Retina (tissue), 1 donor: ENCODE data around the gene KHDC4.
A peak's percentile ranks its signal among the peaks of the same experiment; 100 is the strongest.
"Not testable (repeated sequence)": the region's sequence is repeated elsewhere in the genome, so short reads cannot be mapped to it uniquely, and the experiment has no call there.

Experiments
- DNase-seq: peaks from one replicate; pipeline ENCODE4 v3.0.0-alpha.2; 2016

The KHDC4 gene

GRCh38 chr1:155897746-155898145 is 36.5 kb downstream of the KHDC4 start:
- no peak for DNase-seq

DNA sequence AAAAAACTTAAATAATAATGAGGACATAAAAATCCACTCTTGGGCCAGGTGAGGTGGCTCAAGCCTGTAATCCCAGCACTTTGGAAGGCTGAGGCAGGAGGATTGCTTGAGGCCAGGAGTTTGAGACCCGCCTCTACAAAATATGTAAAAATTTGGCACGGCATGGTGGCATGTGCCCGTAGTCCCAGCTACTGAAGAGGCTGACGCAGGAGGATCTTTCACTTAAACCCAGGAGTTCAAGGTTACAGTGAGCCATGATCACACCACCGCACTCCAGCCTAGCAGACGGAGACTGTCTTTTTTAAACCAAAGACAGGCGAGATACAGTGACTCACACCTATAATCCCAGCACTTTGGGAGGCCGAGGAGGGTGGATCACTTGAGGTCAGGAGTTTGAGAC is 37.7 kb downstream of the KHDC4 start:
- not testable (repeated sequence) for DNase-seq

- DNase-seq = not testable (repeated sequence)
These were observed 38.6 kb downstream of the KHDC4 start for GRCh38 chr1:155895617-155896016.

- DNase-seq = no peak
These were observed 40.6 kb downstream of the KHDC4 start for GRCh38 chr1:155893389-155894142.

DNA sequence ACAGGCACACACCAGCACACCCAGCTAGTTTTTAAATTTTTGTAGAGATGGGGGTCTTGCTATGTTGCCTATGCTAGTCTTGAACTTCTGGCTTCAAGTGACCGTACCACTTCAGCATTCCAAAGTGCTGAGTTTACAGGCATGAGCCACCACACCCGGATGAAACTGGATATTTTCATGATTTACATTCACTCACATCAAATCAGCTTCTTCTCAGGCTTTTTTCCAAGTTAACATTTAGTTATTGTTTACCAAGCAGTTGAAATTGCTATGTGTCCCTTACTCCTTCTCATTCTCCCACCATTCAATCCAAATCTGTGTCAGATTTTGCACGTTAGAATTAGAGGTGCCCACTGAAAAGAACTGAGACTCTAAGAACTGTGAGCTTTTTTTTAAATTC is 41.4 kb downstream of the KHDC4 start:
- DNase-seq = no peak

GRCh38 chr1:155890251-155890650 is 44.0 kb downstream of the KHDC4 start:
- no peak for DNase-seq

DNA sequence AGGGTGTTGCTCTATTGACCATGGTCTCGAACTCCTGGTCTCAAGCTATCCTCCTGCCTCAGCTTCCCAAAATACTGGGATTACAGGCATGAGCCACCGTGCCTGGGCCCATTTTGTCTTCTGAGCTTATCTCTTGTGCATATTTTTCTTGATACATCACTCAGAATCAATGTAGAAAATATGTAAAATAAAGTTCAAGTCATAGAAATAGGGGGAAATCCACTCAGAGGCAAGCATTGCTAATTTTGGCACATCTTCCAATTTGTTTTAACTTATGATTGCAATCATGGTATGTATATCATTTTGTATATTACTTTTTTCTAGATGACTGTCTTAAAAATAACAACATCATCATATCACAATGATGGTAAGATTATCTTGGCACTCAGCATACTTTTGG is 44.6 kb downstream of the KHDC4 start:
- no peak for DNase-seq

DNA sequence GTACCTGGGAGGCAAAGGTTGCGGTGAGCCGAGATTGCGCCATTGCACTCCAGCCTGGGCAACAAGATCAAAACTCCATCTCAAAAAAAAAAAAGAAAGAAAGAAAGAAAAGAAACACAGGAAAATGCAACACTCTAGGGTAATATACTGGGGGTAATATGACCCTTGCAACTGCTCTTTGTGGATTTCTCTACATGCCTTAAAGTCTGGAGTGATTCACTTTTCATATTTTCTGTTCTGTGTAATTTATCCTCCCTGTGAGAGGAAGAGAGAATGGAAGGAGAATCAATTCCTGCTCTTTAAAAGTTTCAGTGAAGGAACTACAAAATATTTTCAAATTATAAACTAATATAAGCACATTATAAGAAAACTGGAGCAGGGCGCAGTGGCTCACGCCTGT is 45.7 kb downstream of the KHDC4 start:
- no peak for DNase-seq

DNA sequence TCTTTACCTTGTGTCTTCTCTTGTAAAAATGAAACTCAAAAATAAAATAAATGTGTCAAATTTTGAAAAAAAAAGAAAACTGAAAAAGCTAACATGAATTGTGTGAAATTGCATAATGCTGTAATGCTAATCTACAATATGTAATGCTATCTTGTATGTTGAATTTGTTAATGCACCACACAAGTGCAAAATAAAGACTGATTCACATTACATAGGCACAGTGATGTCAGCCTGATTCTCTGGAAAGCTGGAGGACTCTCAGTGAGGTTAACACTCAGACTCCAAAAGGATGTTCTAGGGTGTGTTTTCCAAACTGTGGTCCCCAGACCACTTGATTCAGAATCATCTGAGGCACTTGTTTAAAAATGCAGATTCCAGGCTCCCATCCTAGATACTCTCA is 49.2 kb downstream of the KHDC4 start:
- DNase-seq = no peak

- DNase-seq = no peak
These were observed 49.9 kb downstream of the KHDC4 start for GRCh38 chr1:155884031-155884960.

GRCh38 chr1:155882766-155883165 is 51.4 kb downstream of the KHDC4 start:
- DNase-seq = no peak

DNA sequence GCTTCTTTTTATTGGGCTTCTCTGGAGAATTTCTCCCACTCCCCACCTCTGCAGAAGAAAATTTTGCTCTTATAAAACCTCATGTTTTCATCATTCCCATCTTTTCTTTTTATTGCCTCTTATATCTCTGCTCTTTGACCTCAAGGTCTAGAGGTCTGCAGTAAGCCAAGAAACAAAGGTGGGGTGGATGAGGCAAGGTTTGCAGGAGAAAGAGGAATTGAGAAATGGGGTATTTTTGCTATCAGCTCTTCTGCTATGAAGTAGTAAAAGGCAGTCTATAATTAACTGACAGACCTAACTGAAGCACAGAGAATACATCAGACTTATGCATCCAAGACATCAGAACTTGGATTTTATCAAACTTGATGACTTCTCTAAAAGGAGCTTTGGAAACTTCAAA is 52.0 kb downstream of the KHDC4 start:
- DNase-seq = no peak

GRCh38 chr1:155880950-155881349 is 53.3 kb downstream of the KHDC4 start:
- DNase-seq = no peak

DNA sequence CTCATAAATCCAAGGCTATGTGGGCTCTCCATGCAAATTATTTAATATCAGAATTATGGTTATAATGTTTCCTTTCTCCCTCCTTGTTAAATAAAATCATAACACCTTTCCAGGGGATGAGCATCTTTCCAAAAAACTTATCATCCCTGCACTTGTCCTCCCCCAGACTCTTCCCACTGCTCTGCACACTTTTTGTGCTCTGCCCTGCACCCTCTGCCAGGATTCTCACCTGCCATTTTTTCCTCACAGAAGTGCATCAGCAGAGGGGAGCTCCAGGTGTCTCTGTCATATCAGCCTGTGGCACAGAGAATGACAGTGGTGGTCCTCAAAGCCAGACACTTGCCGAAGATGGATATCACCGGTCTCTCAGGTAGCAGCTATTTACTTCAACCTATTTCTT is 54.0 kb downstream of the KHDC4 start:
- no peak for DNase-seq

GRCh38 chr1:155877945-155878344 is 56.3 kb downstream of the KHDC4 start:
- no peak for DNase-seq

DNA sequence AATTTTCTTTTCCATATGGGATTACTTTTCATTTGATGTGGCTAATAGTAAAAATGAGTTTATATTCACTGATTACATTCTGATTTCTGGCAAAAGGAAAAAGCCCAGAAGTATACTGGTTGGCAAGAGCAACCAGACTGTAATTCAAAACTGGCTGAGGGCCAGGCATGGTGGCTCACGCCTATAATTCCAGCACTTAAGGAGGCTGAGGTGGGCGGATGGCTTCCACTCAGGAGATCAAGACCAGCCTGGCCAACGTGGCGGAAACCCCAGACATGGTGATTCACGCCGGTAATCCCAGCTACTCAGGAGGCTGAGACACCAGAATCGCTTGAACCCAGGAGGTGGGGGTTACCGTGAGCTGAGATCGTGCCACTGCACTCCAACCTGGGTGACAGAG is 60.4 kb downstream of the KHDC4 start:
- DNase-seq = no peak

- DNase-seq = no peak
These were observed 61.7 kb downstream of the KHDC4 start for GRCh38 chr1:155872527-155872926.

GRCh38 chr1:155871390-155871789 is 62.8 kb downstream of the KHDC4 start:
- peak; percentile 20 for DNase-seq

GRCh38 chr1:155867766-155868165 is 66.4 kb downstream of the KHDC4 start:
- DNase-seq = no peak

GRCh38 chr1:155864393-155864792 is 69.8 kb downstream of the KHDC4 start:
- DNase-seq = no peak
